HepG2 (cell line): ENCODE results near the gene CDR2L. TPM values are rescaled to one million over a fixed set of nuclear protein-coding genes. Genes with fewer than 3 reads are reported as not detected.
"Not testable (repeated sequence)": the region's sequence is repeated elsewhere in the genome, so short reads cannot be mapped to it uniquely, and the experiment has no call there.

Source experiments
- ATAC-seq: fragments of 200-7000 bp; cut with Tn5 transposase; 3 replicates; pipeline ENCODE4 v1.9.1; 2020; ENCODE audit warnings: mild to moderate bottlenecking, moderate library complexity
- BruUV-seq: library from RNA; stranded (reverse); fragments of 400-500 nt; replicated peaks from 2 replicates; lab custom pipeline; 2021; lab: Mats Ljungman, UMichigan
- CTCF ChIA-PET: fragments of 300-600 bp; formaldehyde crosslinking; extraction: SDS; loops from one replicate; lab custom pipeline; 2021; ENCODE audit warnings: low total read pairs, inconsistent platforms, low intra/inter-chr PET ratio; lab: Yijun Ruan, JAX
- POLR2A ChIA-PET: fragments of 350-600 bp; sonication (Branson Sonifier 250); formaldehyde crosslinking; loops from one replicate; lab custom pipeline; 2020; ENCODE audit warnings: antibody characterized with exemption, inconsistent platforms; lab: Yijun Ruan, JAX
- DNase-seq: peaks from one replicate; pipeline ENCODE4 v3.0.0-alpha.2; 2015; ENCODE audit warnings: low spot score
- FAIRE-seq: peaks from 3 replicates; lab custom pipeline; 2011; peaks lifted over from hg19 to GRCh38; lab: Jason Lieb, UNC
- H2AFZ ChIP-seq: one replicate; pipeline ENCODE4 v1.6.1; 2011; ENCODE audit warnings: low read length, inconsistent platforms
- H3K27ac ChIP-seq: fragments of 300-600 bp; 3 replicates; pipeline ENCODE4 v1.8.0; 2011; ENCODE audit warnings: mixed run types, mild to moderate bottlenecking, mixed read lengths, low read length, inconsistent platforms; ENCODE audit not compliant: insufficient read depth; ENCODE audit errors: extremely low read length
- H3K27me3 ChIP-seq, 2 experiments: fragments of 200-600 bp in 1 of 2; 2 replicates in 1 of 2; 3 replicates in 1 of 2; pipeline versions ENCODE4 v1.6.0 to v1.8.0; 2011; ENCODE audit warnings: low read length in 2 of 2, mild to moderate bottlenecking in 2 of 2, moderate library complexity in 2 of 2, inconsistent platforms in 1 of 2; ENCODE audit not compliant: insufficient read depth in 2 of 2, control insufficient read depth in 1 of 2
- H3K36me3 ChIP-seq, 2 experiments: fragments of 200-600 bp in 1 of 2; replicated peaks in 1 of 2; 2 replicates in 1 of 2; 3 replicates in 1 of 2; pipeline versions ENCODE4 v1.5.1 to v1.8.0; 2011; ENCODE audit warnings: low read length in 2 of 2, inconsistent platforms in 1 of 2; ENCODE audit not compliant: insufficient read depth in 2 of 2, control insufficient read depth in 1 of 2
- H3K4me1 ChIP-seq: 2 replicates; pipeline ENCODE4 v1.5.1; 2012; ENCODE audit warnings: low read length, inconsistent platforms; ENCODE audit not compliant: insufficient read depth
- H3K4me2 ChIP-seq: 2 replicates; pipeline ENCODE4 v1.6.0; 2011; ENCODE audit warnings: low read depth, low read length, inconsistent platforms
- H3K4me3 ChIP-seq, 3 experiments: fragments of 200-600 bp in 1 of 3; sonication (generic), shearing (Covaris generic) in 1 of 3; replicated peaks in 1 of 3; 2 replicates each; pipeline ENCODE4 v1.5.1; 2011 to 2016; ENCODE audit warnings: low read length in 3 of 3, inconsistent platforms in 2 of 3, low read depth in 2 of 3, mild to moderate bottlenecking in 2 of 3, control low read depth in 1 of 3, mixed read lengths in 1 of 3; ENCODE audit not compliant: insufficient read depth in 1 of 3
- H3K79me2 ChIP-seq: one replicate; pipeline ENCODE4 v1.6.1; 2011; ENCODE audit warnings: low read length, inconsistent platforms; ENCODE audit not compliant: insufficient read depth
- H3K9ac ChIP-seq: 2 replicates; pipeline ENCODE4 v1.6.0; 2011; ENCODE audit warnings: mild to moderate bottlenecking, low read depth, low read length, inconsistent platforms; ENCODE audit not compliant: insufficient read depth
- H3K9me3 ChIP-seq: 2 replicates; pipeline ENCODE4 v1.5.1; 2012; ENCODE audit warnings: mild to moderate bottlenecking, low read length
- H4K20me1 ChIP-seq: 2 replicates; pipeline ENCODE4 v1.6.0; 2011; ENCODE audit warnings: inconsistent platforms, mild to moderate bottlenecking, low read length, moderate library complexity; ENCODE audit not compliant: insufficient read depth
- ADNP ChIP-seq: sonication (generic); formaldehyde crosslinking; IDR thresholded peaks from 2 replicates; pipeline ENCODE4 v1.4.0; 2020; ENCODE audit warnings: missing genetic modification reagents
- MED13 ChIP-seq: sonication (generic); formaldehyde crosslinking; IDR thresholded peaks from 2 replicates; pipeline ENCODE4 v1.5.0; 2020; ENCODE audit warnings: missing genetic modification reagents
- ZNF234 ChIP-seq: sonication (generic); formaldehyde crosslinking; conservative IDR thresholded peaks from 2 replicates; pipeline ENCODE4 v1.5.1; 2020; ENCODE audit warnings: mild to moderate bottlenecking, missing genetic modification reagents
- ZNF296 ChIP-seq: sonication (generic); formaldehyde crosslinking; conservative IDR thresholded peaks from 2 replicates; pipeline ENCODE4 v1.5.0; 2020; ENCODE audit warnings: mild to moderate bottlenecking, missing genetic modification reagents
- ZNF44 ChIP-seq: sonication (generic); formaldehyde crosslinking; IDR thresholded peaks from 2 replicates; pipeline ENCODE4 v1.5.1; 2020; ENCODE audit warnings: mild to moderate bottlenecking, missing genetic modification reagents
- ZNF441 ChIP-seq: sonication (generic); formaldehyde crosslinking; IDR thresholded peaks from 2 replicates; pipeline ENCODE4 v1.7.0; 2021; ENCODE audit warnings: missing genetic modification reagents, borderline replicate concordance
- ZNF841 ChIP-seq: sonication (generic); formaldehyde crosslinking; IDR thresholded peaks from 2 replicates; pipeline ENCODE4 v1.8.1; 2023; ENCODE audit warnings: missing genetic modification reagents, borderline replicate concordance
- WGBS: methylation state at CpG from one replicate; pipeline ENCODE4 v1.1.6; 2017; ENCODE audit warnings: low lambda C conversion rate; 5-methylcytosine and 5-hydroxymethylcytosine counted together
- in situ Hi-C: cut with HindIII; loops from 2 replicates; pipeline ENCODE4 v1.10.0; 2017; ENCODE audit warnings: low pct_unique_long_range_greater_than_20kb; ENCODE audit not compliant: extremely low pct_ligation_motif_present
- intact Hi-C: fragments of 100-400 bp; cut with micrococcal nuclease; formaldehyde crosslinking; loops from one replicate; pipeline ENCODE4 v1.10.0; 2022; ENCODE audit not compliant: unreplicated experiment
- polyA plus RNA-seq, 8 experiments: library from polyadenylated mRNA; depleted of rRNA in 3 of 8; stranded (reverse) in 7 of 8; unstranded in 1 of 8; fragments of >200 nt; fragmentation: Illumina TruSeq in 4 of 8; extraction: Trizol in 4 of 8; gene quantifications; 2 replicates each; pipeline versions ENCODE4 v1.2.1 to v1.2.3, GENCODE V29; 2011 to 2016; ENCODE audit warnings: low read depth in 4 of 8, missing spikeins in 1 of 8, mixed read lengths in 1 of 8; ENCODE audit not compliant: insufficient read depth in 1 of 8
- total RNA-seq, 5 experiments: library from RNA; depleted of rRNA; stranded (reverse); fragments of >200 nt; fragmentation: Illumina TruSeq; extraction: Trizol; gene quantifications; 2 replicates each; pipeline ENCODE4 v1.2.3, GENCODE V29; 2016; ENCODE audit warnings: low read depth in 1 of 5
- TF ChIP-seq, protein P1 (sequence below): sonication (generic); formaldehyde crosslinking; IDR thresholded peaks from 2 replicates; pipeline ENCODE4 v1.5.1; 2020; ENCODE audit warnings: missing genetic modification reagents, mild to moderate bottlenecking, borderline replicate concordance
- TF ChIP-seq, protein P2 (sequence below): sonication (generic); formaldehyde crosslinking; IDR thresholded peaks from 2 replicates; pipeline ENCODE4 v1.5.0; 2020; ENCODE audit warnings: mild to moderate bottlenecking, missing genetic modification reagents

CDR2L gene
- total and polyA plus RNA-seq, 2 of the 13 experiments (the other 11 are each of a cell fraction or from before 2014, with no cell fraction given): 1.9 to 2.1 TPM

DNA sequence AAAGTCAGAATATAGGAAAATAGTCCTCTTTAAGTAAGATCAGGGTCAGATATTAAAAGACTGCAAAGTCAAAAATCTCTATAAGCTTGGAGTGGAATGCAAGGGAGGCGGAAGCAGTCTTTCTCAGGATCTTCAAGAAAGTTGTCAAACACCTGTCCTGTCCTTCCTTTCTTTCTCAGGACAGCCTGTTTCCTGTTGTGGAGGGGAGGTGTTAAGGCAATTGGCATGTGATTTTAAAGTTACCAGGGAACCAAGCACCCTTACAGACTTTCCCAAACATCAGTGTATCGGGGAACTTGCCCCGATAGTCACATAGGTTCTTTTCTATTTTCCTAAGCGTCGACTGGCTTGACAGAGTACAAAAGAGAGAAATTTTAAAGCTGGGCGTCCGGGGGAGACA, 57.3 kb downstream of the CDR2L start (continued):
- TF ChIP-seq ZNF296: no peak
- TF ChIP-seq, all 625 proteins: peak for 0

DNA sequence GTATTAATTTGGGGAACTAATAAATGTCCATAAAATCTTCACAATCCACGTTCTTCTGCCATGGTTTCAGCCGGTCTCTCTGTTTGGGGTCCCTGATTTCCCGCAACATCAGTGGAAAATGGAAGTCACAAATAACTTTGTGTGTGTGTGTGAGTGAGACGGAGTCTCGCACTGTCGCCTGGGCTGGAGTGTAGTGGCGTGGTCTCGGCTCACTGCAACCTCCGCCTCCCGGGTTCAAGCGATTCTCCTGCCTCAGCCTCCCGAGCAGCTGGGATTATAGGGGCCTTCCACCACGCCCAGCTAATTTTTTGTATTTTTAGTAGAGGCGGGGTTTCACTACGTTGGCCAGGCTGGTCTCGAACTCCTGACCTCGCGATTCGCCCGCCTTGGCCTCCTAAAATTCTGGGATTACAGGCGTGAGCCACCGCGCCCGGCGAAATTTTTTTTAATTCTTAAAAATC, 58.5 kb downstream of the CDR2L start:
- H4K20me1 ChIP-seq, FAIRE-seq, H3K27me3 ChIP-seq, H2AFZ ChIP-seq, H3K9me3 ChIP-seq, BruUV-seq, CTCF ChIA-PET, DNase-seq, in situ Hi-C loops, ATAC-seq: not testable (repeated sequence)
- 0 out of 2 replicates have a peak, but pooled peaks have one; percentile 8 for TF ChIP-seq MED13
- TF ChIP-seq, protein P1, sequence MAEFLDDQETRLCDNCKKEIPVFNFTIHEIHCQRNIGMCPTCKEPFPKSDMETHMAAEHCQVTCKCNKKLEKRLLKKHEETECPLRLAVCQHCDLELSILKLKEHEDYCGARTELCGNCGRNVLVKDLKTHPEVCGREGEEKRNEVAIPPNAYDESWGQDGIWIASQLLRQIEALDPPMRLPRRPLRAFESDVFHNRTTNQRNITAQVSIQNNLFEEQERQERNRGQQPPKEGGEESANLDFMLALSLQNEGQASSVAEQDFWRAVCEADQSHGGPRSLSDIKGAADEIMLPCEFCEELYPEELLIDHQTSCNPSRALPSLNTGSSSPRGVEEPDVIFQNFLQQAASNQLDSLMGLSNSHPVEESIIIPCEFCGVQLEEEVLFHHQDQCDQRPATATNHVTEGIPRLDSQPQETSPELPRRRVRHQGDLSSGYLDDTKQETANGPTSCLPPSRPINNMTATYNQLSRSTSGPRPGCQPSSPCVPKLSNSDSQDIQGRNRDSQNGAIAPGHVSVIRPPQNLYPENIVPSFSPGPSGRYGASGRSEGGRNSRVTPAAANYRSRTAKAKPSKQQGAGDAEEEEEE (CRISPR knock-in tag): peak; percentile 89; the same call in 1 of the 2 replicates
- TF ChIP-seq ZNF44 (CRISPR knock-in tag): peak; percentile 15
- TF ChIP-seq ZNF441 (CRISPR knock-in tag): peak; percentile 90
- 0 out of 2 replicates have a peak, but pooled peaks have one; percentile 8 for TF ChIP-seq ZNF234 (CRISPR knock-in tag)
- peak; percentile 41; the same call in 1 of the 2 replicates for TF ChIP-seq ADNP (CRISPR knock-in tag)
- 0 out of 2 replicates have a peak, but pooled peaks have one; percentile 18 for TF ChIP-seq ZNF841 (CRISPR knock-in tag)
- TF ChIP-seq, protein P2, sequence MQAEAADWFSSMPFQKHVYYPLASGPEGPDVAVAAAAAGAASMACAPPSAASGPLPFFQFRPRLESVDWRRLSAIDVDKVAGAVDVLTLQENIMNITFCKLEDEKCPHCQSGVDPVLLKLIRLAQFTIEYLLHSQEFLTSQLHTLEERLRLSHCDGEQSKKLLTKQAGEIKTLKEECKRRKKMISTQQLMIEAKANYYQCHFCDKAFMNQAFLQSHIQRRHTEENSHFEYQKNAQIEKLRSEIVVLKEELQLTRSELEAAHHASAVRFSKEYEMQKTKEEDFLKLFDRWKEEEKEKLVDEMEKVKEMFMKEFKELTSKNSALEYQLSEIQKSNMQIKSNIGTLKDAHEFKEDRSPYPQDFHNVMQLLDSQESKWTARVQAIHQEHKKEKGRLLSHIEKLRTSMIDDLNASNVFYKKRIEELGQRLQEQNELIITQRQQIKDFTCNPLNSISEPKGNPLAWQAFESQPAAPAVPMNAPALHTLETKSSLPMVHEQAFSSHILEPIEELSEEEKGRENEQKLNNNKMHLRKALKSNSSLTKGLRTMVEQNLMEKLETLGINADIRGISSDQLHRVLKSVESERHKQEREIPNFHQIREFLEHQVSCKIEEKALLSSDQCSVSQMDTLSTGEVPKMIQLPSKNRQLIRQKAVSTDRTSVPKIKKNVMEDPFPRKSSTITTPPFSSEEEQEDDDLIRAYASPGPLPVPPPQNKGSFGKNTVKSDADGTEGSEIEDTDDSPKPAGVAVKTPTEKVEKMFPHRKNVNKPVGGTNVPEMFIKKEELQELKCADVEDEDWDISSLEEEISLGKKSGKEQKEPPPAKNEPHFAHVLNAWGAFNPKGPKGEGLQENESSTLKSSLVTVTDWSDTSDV (CRISPR knock-in tag): peak; percentile 24; the same call in 1 of the 2 replicates
- Histone ChIP-seq H3K79me2 (peaks cover 29% of the 10 kb centered on the region), H3K4me1 (peaks cover 29% of the 10 kb centered on the region), H3K4me2 (peak overlapping the region; percentile 79), H3K4me3 (peak overlapping the region; percentile 75 to 98 (median 90)), H3K27ac (peak overlapping the region; percentile 92), H3K9ac (peak overlapping the region; percentile 92), H3K36me3 (peaks cover 4 to 25% of the 10 kb centered on the region in 2 experiments)
- intact Hi-C loops: loop anchor here (1.0 to 5.0 kb wide), 2 partner anchors 11 to 41 kb away; partner anchors contain the start of gene SLC16A5
- POLR2A ChIA-PET: interaction anchor here (0.7 to 4.8 kb wide), 10 partner anchors 10 to 74 kb away, joined by 3 to 76 read pairs (median 4); partner anchors contain the start of genes ARMC7, CDR2L, HID1 and MRPL58
- 26% methylated on average over 25 of the region's 25 CpGs for WGBS
